ENCODE measurements around the gene OLIG1.

GRCh38 chr21:33067457-33067856 is 2.5 kb upstream of the OLIG1 start:
- no peak for TF ChIP-seq POLR2AphosphoS5 (IDR thresholded peaks at IDR 0.05; ENCODE audit: borderline replicate concordance, low read depth, low read length)
- TF ChIP-seq EZH2 (IDR thresholded peaks at IDR 0.05) = no peak
- TF ChIP-seq FOXP2 (optimal IDR thresholded peaks at IDR 0.05; ENCODE audit: control extremely low read depth, extremely low read length, insufficient read depth) = no peak
